Measurements from ENCODE around the gene ZNF787.
"Not testable (repeated sequence)": the region's sequence is repeated elsewhere in the genome, so short reads cannot be mapped to it uniquely, and the experiment has no call there.

ZNF787 gene

DNA sequence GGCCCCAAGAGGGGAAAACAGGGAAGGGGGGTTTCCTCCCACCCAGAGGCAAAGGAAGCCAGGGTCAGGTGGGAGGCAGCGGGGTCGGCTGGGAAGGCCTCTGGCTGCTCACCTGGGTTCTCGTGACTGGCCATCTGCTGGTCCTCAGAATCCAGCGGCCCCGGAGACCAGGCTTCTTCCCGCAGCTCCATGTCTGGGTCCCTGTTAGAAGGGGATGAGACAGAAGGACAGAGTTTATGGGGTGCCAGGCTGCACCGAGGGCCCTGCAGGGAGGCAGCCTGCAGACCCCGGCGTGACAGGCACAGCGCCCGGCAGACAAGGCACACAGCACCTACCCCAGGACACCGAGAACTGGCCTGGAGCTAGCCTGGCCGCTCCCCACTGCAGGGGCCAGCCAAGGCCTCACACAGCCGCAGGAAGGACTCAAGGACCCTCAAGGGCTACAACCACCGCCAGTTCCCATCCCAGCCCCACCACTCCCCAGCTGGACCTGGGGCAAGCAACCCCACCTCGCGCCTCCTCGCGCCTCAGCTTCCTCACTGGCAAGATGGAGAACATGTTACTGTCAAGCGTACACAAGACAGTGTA lies 18.0 kb downstream of the ZNF787 start:
- no peak for ATAC-seq

DNA sequence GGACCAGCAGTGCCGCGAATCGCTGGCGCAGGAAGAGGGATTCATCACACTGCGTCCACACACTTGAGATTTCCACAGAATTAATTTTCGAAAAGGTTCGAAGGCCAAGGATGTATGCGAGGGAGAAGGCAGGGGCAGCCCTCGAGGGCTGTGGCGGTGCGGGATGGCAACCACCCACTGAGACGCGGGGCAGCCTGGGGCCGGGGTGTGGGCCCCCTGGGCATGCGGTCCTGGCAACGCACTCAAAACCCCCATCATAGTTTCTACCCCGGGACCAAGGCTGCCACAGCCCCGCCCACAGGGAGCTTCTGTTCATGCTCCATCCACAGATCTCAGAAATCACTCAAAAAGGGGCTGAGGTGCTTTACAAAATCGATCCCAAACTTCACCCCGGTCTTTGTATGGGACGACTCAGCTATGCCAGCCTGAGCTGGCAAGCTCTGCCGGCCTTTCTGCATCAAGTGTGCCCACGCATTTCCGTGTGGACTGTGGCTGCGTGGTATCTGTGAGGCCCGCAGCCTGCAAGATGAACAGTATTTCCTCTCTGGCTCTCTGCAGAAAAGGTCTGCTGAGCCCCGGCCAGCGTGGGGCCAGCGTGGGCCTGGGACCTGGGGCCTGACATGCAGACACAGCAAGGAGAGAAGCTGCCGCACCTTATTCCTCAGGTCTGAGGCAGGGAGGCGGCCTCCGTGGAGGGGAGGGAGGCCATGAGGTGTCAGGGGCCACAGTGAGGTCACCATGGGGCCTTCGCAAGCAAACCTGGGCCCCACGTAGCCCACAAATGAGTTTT lies 19.2 kb downstream of the ZNF787 start:
- ATAC-seq, result no peak

DNA sequence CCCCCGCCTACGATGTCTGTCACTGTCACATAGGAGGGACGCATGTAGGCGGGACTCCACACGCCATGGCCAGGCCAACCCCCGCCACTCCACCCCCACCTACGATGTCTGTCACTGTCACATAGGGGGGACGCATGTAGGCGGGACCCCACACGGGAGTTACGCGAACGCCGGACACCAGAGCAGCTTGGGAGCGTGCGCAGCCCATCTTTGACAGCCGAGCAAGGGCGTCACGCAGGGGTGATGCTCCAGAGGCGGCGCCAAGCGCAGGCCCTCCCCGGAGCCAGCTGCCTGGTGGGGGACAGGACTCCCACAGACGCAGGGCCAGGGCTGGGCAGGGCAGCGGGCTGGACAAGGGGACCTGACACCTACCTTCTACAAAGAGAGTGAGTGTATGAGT lies 20.0 kb downstream of the ZNF787 start:
- no peak for ATAC-seq

DNA sequence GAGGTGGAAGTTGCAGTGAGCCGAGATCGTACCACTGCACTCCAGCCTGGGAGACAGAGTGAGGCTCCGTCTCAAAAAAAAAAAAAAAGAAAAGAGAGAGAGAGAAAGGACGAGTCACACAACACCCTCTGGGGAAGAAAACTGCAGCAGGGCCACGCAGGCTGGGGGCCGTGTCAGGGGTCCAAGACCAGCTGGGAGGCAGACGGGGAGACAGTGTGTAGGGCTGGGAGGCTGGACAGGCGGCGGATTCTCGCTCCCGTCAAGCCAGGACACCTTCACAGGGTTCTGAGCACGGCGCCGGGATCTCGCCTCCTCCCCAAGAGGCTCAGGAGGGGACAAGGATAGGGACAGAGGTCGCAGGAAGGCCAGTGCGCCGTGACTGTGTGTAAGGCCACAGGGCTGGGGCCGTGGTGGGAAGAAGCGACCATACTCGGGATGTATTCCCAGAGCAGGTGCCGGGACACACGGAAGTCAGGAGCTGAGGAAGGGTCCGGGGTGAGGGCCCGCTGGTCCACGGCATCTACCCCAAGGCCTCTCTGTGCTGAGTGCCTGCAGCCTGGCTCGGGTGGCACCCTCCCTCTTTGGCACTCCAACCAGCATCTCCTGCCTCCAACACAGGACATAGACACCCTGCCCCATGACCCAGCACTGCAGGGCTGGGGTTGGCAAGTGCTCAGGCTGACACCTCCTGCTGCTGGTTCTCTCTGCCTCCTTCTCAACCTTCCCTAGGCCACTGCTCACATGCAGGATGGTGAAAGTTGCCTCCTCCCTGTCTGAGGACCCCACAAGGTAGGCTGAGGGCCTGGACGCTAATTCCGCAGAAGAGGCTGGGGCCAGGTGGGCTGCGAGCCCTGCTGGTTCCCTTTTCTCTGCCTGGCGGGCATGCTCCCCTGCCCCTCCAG lies 21.2 kb downstream of the ZNF787 start:
- ATAC-seq, result no peak

DNA sequence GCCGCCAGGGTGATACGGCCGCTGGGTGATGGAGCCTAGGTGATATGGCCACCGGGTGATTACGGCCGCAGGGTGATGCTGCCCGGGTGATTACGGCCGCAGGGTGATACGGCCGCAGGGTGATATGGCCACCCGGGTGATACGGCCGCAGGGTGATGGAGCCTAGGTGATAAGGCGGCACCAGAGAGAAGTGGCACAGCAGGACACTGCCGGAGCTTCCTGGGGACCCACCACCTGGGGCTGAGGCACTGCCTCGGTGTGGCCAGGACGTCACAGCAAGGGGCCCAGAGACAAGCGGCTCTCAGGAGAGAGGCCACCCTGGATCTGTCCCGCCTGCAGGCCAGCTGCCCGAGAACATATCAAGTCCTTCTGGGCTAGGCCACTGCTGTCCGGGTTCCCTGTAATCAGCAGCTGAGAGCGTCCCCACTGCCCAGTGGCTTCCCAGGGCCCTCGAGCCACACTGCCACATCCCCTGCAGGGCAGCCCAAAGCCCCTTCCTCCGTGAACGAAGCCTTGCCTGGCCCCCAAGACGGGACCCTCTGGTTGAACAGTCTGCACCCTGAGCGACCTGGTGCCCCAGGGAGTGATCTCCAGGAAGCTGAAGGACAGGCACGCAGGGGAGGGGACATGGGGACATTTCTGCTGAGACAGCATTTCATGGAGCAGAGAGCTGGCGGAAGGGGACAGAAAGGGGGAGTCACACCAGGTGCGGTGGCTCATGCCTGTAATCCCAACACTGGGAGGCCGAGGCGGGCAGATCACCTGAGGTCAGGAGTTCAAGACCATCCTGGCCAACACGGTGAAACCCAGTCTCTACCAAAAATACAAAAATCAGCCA lies 22.1 kb downstream of the ZNF787 start:
- ATAC-seq, result no peak

DNA sequence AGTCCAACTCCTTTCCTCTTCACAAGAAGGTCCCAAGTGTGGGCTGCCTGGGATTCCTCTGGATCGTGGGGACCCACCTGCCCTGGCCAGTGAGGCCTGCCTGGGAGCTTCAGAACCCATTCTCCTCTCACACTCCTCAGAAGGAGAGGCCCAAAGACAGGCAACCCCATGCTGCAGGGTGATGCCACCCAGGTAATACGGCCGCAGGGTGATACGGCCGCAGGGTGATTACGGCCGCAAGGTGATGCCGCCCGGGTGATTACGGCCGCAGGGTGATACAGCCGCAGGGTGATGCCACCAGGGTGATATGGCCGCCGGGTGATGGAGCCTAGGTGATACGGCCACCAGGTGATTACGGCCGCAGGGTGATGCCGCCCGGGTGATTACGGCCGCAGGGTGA lies 22.9 kb downstream of the ZNF787 start:
- not testable (repeated sequence) for ATAC-seq

DNA sequence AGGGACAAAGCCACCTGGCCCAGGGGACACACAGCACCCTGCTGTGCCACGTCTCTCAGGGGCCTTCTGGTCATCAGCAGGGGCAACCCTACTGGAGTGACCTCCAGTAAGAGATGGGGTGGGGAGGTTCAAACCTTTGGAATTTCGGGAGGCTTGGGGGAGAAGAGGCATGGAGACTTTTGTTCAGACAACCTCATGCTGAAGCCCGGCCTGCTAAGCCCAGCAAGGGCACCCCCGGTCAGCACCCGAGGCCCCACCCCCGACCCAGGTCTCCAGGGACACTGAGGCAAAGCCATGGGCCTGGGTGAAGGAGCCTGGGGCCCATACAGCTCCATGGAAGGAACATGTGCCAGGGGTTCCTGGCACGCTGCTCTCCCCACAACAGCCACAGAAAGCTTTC lies 23.3 kb downstream of the ZNF787 start:
- no peak for ATAC-seq

DNA sequence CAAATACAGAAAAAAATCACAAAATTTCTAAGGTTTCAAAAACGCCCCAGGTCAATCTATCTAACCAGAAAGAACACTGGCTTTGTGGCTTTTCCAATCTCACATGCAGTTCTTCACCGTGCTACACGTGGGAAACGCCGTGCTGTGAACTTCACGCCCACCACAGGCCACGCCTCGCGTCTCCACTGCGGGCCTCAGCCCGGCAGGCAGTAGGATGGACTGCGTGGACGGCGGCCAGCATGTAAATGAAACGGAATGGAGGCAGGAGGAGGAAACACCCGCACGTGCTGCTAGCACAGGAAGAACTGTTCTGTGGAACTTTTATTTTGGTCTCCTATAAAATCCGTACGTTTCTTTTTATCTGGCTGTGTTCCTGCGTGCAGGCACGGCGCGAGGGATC lies 23.8 kb downstream of the ZNF787 start:
- ATAC-seq, result no peak

DNA sequence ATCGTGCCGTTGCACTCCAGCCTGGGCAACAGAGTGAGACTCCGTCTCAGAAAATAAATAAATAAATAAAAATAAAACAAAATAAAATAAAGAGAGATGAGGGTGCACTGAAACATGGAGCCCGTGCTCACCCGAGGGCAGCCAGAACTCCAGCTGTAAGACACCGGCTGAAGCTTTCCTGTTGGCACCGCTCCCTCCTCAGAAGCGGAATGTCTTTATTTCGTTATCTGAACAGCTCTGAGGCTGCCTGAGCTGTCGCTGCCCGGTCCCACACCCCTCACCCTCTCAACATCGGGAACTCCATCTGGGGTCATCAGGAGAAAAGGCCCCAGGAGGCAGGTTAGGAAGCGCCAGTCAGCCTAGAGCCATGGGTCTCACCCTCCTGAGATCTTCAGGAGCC lies 24.4 kb downstream of the ZNF787 start:
- ATAC-seq, result no peak

DNA sequence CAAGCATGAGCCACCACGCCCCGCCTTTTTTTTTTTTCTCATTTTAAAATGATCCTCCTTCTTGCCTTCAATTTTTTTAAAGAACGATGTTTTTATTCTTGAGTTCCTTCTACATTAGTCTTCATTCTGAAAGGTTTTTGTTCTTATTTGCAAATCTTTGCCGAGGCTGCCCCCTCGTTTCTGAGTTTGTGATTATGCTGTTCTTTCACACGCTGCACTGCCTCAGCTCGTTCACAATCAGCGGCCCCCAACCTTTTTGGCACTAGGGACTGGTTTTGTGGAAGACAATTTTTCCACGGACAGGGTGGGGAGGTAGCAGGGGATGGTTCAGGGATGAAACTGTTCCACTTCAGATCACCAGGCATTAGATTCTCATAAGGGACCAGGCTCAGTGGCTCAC lies 26.6 kb downstream of the ZNF787 start:
- ATAC-seq, result no peak

DNA sequence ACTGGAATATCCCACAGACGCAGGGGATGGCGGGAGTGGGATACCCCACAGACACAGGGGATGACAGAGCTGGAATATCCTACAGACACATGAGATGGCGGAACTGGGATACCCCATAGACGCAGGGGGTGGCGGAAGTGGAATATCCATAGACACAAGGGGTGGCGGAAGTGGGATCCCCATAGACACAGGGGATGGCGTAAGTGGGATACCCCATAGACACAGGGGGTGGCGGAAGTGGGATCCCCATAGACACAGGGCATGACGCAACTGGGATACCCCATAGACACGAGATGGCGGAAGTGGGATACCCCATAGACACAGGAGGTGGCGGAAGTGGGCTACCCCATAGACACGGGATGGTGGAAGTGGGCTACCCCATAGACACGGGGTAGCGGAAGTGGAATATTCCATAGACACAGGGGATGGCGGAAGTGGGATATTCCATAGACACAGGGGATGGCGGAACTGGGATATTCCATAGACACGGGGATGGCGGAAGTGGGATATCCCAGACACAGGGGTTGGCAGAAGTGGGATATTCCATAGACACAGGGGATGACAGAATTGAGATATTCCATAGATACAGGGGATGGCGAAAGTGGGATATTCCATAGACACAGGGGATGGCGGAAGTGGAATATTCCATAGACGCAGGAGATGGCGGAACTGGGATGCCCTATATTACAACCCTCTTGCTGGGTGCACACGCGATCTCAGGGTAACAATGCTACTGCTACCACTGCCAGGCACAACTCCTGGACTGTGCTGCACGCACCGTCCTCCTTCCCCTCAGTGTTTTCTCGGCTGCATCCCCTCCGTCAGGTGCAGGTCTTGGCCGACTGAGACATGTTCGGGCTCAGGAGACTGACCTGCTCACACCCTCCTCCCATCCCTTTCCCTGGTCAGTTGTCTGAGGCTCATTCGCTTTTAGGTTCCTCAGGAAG lies 28.1 kb downstream of the ZNF787 start:
- no peak for ATAC-seq

DNA sequence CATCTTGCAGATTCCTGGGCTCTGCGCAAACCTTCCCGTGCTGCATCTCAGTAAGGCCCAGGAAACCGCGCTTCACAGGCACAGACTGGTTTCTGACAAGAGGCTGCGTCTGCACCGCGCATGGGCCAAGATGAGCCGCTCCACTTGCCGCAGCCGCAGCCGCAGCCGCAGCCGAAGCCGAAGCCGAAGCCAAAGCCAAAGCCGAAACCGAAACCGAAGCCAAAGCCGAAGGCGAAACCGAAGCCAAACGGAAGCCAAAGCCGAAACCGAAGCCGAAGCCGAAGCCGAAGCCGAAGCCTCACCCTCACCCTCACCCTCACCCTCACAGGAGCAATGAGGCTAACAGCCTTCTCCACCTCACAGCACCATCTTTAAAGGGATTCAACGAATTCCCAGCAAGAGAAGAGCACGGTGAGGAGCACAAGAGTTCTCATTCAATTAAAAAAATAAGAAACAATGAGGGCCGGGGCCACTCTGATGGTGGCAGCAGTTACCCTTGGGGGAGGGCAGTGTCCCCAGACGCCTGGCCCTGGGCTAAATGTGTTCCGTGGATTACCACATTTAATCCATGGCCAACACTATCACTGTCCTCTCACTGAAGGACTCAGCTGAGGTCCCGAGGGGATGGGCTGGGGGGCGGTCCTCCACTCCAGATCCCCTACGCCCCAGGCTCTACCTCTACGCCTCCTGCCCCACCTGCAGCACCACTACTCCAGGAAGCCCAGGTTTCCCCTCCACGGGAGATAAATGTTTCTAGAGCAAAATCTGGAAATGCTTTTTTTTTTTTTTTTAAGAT lies 29.1 kb downstream of the ZNF787 start:
- ATAC-seq, result no peak

DNA sequence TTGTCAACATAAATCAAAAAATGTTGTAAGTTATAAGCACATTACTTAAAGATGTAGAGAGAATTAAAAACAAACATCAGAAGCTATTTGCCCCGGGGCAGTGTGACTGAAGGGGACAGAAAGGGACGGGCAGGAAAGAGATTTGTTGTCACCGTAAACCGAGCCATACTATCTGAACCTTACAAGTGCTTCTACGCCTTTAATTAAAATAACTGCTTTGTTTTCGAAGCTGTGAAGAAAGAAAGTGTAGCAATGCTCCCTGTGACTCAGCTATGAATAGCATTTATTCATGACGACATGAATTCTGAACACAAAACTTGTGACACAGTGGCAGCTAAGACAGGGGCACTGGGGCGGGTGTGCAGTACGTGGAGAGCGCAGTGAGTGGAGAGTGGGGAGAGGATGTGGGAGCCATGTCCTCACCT lies 30.0 kb downstream of the ZNF787 start:
- no peak for ATAC-seq

DNA sequence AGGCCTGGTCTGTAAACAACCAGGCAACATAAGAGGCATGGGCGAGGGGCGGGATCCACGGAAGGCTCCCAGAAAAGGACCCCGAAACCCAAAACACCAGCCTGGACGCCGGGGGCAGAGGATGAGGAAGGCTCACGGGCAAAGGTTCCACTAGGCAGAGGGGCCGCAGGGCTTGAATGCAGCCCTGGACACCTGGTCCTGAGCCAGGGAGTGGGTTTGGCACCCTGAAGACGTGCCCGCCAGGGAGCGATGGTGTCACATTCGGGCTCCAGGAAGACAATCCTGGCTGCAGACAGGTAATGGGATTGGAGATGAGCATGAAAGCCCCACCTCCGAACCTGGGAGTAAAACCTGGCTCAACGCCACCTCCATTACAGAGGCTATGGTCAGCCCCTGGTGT lies 31.8 kb downstream of the ZNF787 start:
- no peak for ATAC-seq

DNA sequence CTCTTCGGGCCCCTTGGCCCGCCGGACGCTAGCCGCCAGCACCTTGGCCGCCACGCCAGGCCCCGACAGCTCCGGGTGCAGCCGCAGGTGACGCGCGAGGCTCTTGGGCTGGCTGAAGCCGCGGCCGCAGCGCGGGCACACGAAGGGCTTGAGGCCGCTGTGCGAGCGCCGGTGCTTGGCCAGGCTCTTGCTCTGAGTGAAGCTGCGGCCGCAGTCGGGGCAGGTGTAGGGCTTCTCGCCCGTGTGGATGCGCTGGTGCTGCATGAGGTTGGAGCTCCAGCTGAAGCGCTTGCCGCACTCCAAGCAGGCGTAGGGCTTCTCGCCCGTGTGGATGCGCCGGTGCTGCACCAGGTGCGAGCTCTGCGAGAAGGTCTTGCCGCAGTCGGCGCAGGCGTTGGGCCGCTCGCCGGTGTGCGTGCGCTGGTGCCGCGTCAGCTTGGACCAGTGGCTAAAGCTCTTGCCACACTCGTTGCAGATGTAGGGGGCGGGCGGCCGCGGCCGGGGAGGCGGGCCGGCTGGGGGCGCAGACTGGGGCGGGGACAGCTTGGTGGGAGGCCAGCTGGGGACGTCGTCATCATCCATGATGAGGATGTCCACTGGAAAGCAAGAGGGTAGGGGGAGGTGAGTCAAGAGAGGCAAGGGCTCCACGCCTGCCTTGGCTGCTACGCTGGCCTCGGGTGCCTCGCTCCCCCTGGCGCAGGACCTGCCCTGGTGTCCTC lies 32.4 kb downstream of the ZNF787 start:
- ATAC-seq, result no peak

DNA sequence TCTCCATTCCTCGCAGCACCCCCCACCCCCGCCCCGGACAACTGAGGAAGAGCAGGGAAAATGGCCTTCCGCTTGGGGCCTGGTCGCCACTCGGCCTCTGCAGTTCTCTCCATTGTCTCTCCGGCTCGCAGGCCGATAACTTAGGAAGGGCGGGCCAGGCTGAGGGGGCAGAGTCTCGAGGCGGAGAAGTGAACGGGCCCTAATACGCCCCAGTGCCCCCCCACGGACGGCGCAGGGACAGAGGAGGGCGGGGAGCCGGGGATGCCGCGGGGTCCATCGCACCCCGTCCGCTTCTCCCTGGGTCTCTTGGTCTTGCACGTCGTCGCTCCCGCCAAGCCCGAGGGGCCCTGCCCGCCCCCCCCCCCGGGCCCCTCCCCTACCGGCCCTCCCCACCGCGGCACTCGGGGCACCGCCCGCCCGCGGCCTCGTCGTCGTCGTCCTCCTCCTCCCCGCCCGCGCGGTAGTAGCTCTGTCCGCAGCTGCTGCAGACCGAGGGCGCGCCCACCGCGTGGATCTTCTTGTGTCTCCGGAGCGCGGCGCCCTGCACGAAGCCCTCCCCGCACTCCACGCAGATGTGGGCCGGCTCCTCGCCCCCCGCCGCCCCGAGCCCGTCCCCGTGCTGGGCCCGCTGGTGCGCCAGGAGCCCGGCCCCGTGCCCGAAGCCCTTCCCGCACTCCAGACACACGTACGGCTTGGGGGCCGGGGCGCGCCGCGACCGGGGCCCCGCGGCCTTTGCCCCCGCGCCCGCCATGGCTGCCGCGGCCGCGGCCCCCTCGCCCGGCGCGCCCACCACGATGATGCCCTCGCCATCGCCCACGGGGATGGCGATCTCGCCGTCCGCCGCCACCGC lies 33.2 kb downstream of the ZNF787 start:
- ATAC-seq, result no peak

DNA sequence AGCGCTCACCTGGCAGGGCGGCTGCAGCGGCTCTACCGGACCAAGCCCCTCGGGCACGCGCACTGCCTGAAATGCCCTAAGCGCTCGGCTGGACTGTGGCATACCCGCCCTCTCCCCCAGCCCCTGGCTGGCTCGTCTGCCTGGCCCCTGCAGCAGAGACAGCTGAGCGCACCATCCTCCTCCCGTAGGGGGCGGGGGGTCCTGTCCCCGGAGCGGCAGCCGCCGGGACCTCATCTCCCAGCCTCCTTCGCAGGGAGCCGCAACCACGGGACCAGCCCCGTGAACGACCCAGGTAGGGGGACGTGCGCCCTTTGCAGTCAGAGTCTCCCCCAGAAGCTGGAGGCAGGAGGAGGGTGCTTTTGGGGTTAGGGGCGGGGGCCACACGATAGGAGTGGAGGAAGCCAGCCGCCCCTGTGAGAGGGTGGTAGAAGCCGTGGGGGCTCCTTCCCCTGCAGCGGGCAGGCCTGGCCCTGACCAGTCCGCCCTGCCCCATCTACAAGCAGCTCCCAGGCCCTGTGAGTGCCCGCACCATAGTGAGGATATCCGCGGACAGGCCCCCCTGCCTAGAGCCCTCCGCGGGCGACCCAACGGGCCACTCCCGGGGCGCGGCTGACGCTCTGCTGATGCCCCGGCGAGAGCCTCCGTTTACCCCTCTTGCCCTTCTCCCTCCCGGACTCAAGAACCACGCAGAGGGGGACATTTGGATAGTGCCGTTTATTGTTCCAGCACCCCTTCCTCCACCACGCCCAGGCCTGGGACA lies 34.2 kb downstream of the ZNF787 start:
- ATAC-seq, result no peak
